K562 (cell line): ENCODE data around the gene PAK1IP1. TPM values are rescaled to one million over a fixed set of nuclear protein-coding genes. Genes with fewer than 3 reads are reported as not detected.
A peak's percentile ranks its signal among the peaks of the same experiment; 100 is the strongest.

Source experiments
- ARID3A ChIP-seq: IDR thresholded peaks from 2 replicates; pipeline ENCODE4 v1.6.1; 2012; ENCODE audit warnings: low read depth, low read length, improper control_type of control experiment, borderline replicate concordance
- BCL6 ChIP-seq: fragments of 250-450 bp; sonication (Bioruptor Pico); IDR thresholded peaks from 2 replicates; pipeline ENCODE4 v1.4.0; 2020
- CAMTA2 ChIP-seq: fragments of 250-450 bp; sonication (Bioruptor Pico); conservative IDR thresholded peaks from 2 replicates; pipeline ENCODE4 v1.5.1; 2022
- ETV6 ChIP-seq, 3 experiments: fragments of 150-350 bp in 1 of 3; sonication (generic) in 1 of 3; formaldehyde crosslinking in 1 of 3; IDR thresholded peaks; 2 replicates each; pipeline versions ENCODE4 v1.6.1 to v1.8.0; 2014 to 2022; ENCODE audit warnings: borderline replicate concordance in 2 of 3, low read depth in 2 of 3, antibody characterized with exemption in 1 of 3, low read length in 1 of 3, mild to moderate bottlenecking in 1 of 3, missing genetic modification reagents in 1 of 3
- HMGN3 ChIP-seq: IDR thresholded peaks from 2 replicates; pipeline ENCODE4 v1.6.1; 2011; ENCODE audit warnings: borderline replicate concordance, low read depth, mild to moderate bottlenecking, mixed read lengths, low read length; ENCODE audit not compliant: insufficient read length; ENCODE audit errors: extremely low read depth
- L3MBTL2 ChIP-seq: fragments of 450-650 bp; IDR thresholded peaks from 2 replicates; pipeline ENCODE4 v1.6.1; 2016; ENCODE audit warnings: mild to moderate bottlenecking, moderate library complexity
- MAZ ChIP-seq, 2 experiments: fragments of 450-650 bp in 1 of 2; sonication (generic) in 1 of 2; formaldehyde crosslinking; IDR thresholded peaks in 1 of 2; conservative IDR thresholded peaks in 1 of 2; 2 replicates each; pipeline versions ENCODE4 v1.4.0 to v1.5.0; 2020; ENCODE audit warnings: mild to moderate bottlenecking in 1 of 2, missing genetic modification reagents in 1 of 2
- MBD1 ChIP-seq: fragments of 250-450 bp; sonication (Bioruptor Pico); IDR thresholded peaks from 2 replicates; pipeline ENCODE4 v1.8.0; 2022; ENCODE audit warnings: inconsistent platforms
- MCM5 ChIP-seq: fragments of 450-650 bp; IDR thresholded peaks from 2 replicates; pipeline ENCODE4 v1.6.1; 2016; ENCODE audit warnings: low read depth
- MTA3 ChIP-seq: fragments of 450-650 bp; formaldehyde crosslinking; IDR thresholded peaks from 2 replicates; pipeline ENCODE4 v1.6.1; 2017; ENCODE audit warnings: mild to moderate bottlenecking, borderline replicate concordance
- RERE ChIP-seq: sonication (generic); formaldehyde crosslinking; IDR thresholded peaks from 2 replicates; pipeline ENCODE4 v1.8.0; 2023; ENCODE audit warnings: missing genetic modification reagents, mild to moderate bottlenecking, borderline replicate concordance
- STAT6 ChIP-seq: sonication (generic); formaldehyde crosslinking; IDR thresholded peaks from 2 replicates; pipeline ENCODE4 v1.8.1; 2023; ENCODE audit warnings: mild to moderate bottlenecking, missing genetic modification reagents
- TAF7 ChIP-seq: fragments of 450-650 bp; IDR thresholded peaks from 2 replicates; pipeline ENCODE4 v1.6.1; 2016; ENCODE audit warnings: missing genetic modification characterization, missing compliant biosample characterization
- ZEB2 ChIP-seq: fragments of 450-650 bp; IDR thresholded peaks from 2 replicates; pipeline ENCODE4 v1.6.1; 2016
- ZNF354B ChIP-seq: fragments of 250-450 bp; sonication (Bioruptor Pico); IDR thresholded peaks from 2 replicates; pipeline ENCODE4 v1.4.0; 2020
- polyA plus RNA-seq, 8 experiments: library from polyadenylated mRNA; depleted of rRNA in 4 of 8; stranded (reverse) in 5 of 8; unstranded in 3 of 8; fragments of >200 nt; fragmentation: Nextera tagmentation in 2 of 8; fragmentation: Illumina TruSeq in 1 of 8; extraction: Ambion mirVana in 2 of 8; extraction: Trizol in 1 of 8; gene quantifications; 2 replicates each; pipeline versions ENCODE4 v1.2.1 to v1.2.3, GENCODE V29; 2011 to 2014; ENCODE audit warnings: inconsistent platforms in 1 of 8, missing spikeins in 1 of 8
- total RNA-seq, 7 experiments: library from RNA; depleted of rRNA in 6 of 7; stranded (reverse); fragments of >200 nt in 6 of 7; fragmentation: Illumina TruSeq in 2 of 7; extraction: Trizol in 2 of 7; gene quantifications; 2 replicates each; pipeline versions ENCODE4 v1.2.1 to v1.2.3, GENCODE V29; 2011 to 2021; ENCODE audit warnings: low replicate concordance in 1 of 7

Gene PAK1IP1
- total and polyA plus RNA-seq, 9 of the 15 experiments (the other 6 are each of a cell fraction or from before 2014, with no cell fraction given), result 50.0 to 200 (median 87.0) TPM

- TF ChIP-seq ARID3A, result no peak
- TF ChIP-seq L3MBTL2, result peak; percentile 86
- TF ChIP-seq RERE (CRISPR knock-in tag), result no peak
- TF ChIP-seq MCM5, result no peak
- TF ChIP-seq TAF7 (tag), result peak; percentile 90
- TF ChIP-seq MBD1 (CRISPR knock-in tag), result no peak
- no peak for TF ChIP-seq CAMTA2
- no peak for TF ChIP-seq ETV6 (IDR thresholded peaks at IDR 0.05; ENCODE audit: borderline replicate concordance in 1 of 2, low read depth in 2 of 2, low read length in 1 of 2)
- TF ChIP-seq ETV6 (CRISPR knock-in tag; IDR thresholded peaks at IDR 0.05; ENCODE audit: borderline replicate concordance), result no peak
- TF ChIP-seq MAZ (CRISPR knock-in tag; conservative IDR thresholded peaks at IDR 0.05 in 1 of 2, IDR thresholded peaks at IDR 0.05 in 1 of 2), result peak; percentile 96 to 99
- no peak for TF ChIP-seq ZEB2
- TF ChIP-seq ZNF354B (CRISPR knock-in tag), result no peak
- no peak for TF ChIP-seq BCL6 (CRISPR knock-in tag)
- peak; percentile 97 for TF ChIP-seq HMGN3
- peak; percentile 45 for TF ChIP-seq STAT6 (CRISPR knock-in tag)
- peak; percentile 78; the same call in 1 of the 2 replicates for TF ChIP-seq MTA3
These were observed 28.2 kb downstream of the PAK1IP1 start, which contains the start of gene TMEM14C (continued) for GRCh38 chr6:10722820-10723566.
